Mesothelial cell of epicardium (in vitro differentiated cells): ENCODE data around the gene PUM1. TPM values are rescaled to one million over a fixed set of nuclear protein-coding genes. Genes with fewer than 3 reads are reported as not detected.
A peak's percentile ranks its signal among the peaks of the same experiment; 100 is the strongest.

ENCODE experiments used
- DNase-seq, 2 experiments: peaks; one replicate each; pipeline ENCODE4 v3.0.0; 2021; ENCODE audit warnings: low spot score in 2 of 2; ENCODE audit not compliant: unreplicated experiment in 2 of 2
- H3K27ac Mint-ChIP-seq: 2 replicates; pipeline ENCODE4 v1.8.0; 2021; ENCODE audit warnings: mixed read lengths
- H3K27me3 Mint-ChIP-seq: 2 replicates; pipeline ENCODE4 v1.8.0; 2021; ENCODE audit warnings: low read depth, mixed read lengths
- H3K36me3 Mint-ChIP-seq: 2 replicates; pipeline ENCODE4 v1.8.0; 2021; ENCODE audit warnings: mixed read lengths
- H3K4me1 Mint-ChIP-seq: 2 replicates; pipeline ENCODE4 v1.8.0; 2021; ENCODE audit warnings: mixed read lengths
- H3K4me3 Mint-ChIP-seq: 2 replicates; pipeline ENCODE4 v1.8.0; 2021; ENCODE audit warnings: mild to moderate bottlenecking, moderate library complexity, mixed read lengths
- H3K9me3 Mint-ChIP-seq: 2 replicates; pipeline ENCODE4 v1.8.0; 2021; ENCODE audit warnings: mixed read lengths
- CTCF ChIP-seq: fragments of 200-600 bp; sonication (generic); IDR thresholded peaks from one replicate; pipeline ENCODE4 v1.5.0; 2021; ENCODE audit warnings: antibody characterized with exemption; ENCODE audit not compliant: unreplicated experiment
- total RNA-seq: library from RNA; stranded (reverse); gene quantifications from 3 replicates; pipeline ENCODE4 v1.2.1, GENCODE V29; 2021

PUM1 gene
- total RNA-seq, 1 donor from 2014 or later: 250 TPM

DNA sequence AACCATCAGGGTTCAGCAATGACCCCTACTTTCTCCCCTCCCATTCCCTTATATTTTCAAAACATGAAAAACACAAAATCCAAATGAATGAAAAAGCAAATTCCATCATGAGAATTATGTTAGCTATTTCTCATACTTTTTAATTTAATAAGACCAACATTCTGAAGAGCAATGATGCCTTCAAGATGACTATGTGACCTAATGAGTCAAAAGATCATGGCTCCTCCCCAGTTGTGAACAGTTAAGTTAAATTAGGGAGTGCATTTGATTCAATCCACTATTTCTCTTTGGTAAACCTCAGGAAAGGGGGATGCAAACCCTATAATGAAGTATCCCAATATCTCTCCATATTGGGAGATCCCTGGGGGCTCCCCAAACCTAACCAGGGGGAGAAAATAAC, 36.5 kb downstream of the PUM1 start:
- H3K9me3 Mint-ChIP-seq: no peaks in the 10 kb centered on the region
- H3K4me3 Mint-ChIP-seq: no peak overlapping the region
- DNase-seq: no peak
- peaks cover 47% of the 10 kb centered on the region for H3K4me1 Mint-ChIP-seq
- H3K27me3 Mint-ChIP-seq: no peaks in the 10 kb centered on the region
- H3K27ac Mint-ChIP-seq: no peak overlapping the region
- peaks cover 12% of the 10 kb centered on the region for H3K36me3 Mint-ChIP-seq
- no peak for TF ChIP-seq CTCF

DNA sequence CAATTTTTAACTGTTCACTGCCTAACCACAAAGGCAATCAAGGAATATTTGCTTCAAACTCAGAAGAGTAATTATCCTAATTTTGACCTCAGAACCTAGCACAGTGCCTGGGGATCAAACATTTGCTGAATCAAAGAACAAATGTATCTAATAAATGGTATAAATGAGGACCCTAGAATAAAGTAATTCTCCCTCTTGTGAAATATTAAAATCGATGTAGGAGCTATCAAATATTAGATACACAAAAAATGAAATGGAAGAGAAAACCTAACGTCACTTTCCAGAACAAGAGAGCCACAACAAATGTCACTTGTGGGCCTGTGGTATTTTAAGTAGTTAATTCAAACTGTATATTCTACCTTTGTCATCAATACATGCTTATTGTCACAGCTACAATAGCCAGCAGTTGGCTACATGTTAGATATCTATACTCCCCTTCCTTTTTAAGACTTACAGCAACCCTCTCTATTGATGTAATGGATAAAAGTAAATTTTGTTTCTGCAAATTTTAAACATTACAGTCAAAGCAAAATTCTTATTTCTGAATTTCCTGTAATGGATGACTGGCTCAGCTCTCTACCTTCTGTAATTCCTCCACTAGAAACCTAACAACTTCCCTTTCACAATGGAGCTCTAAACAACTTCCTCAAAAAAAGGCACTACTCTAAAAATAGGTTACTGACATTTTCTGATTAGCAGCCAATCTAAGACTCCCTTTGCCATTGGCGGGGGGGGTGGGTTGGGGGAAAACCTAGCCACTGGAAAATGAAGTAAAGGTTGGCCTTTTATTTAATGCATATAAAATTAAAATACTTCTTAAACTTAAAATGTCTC, 37.6 kb downstream of the PUM1 start:
- Mint-ChIP-seq H3K4me1 (peaks cover 46% of the 10 kb centered on the region), H3K27ac (peak overlapping the region; percentile 15), H3K4me3 (no peak overlapping the region), H3K9me3 (no peaks in the 10 kb centered on the region), H3K27me3 (no peaks in the 10 kb centered on the region), H3K36me3 (peaks cover 9% of the 10 kb centered on the region)
- no peak for TF ChIP-seq CTCF
- DNase-seq: no peak

DNA sequence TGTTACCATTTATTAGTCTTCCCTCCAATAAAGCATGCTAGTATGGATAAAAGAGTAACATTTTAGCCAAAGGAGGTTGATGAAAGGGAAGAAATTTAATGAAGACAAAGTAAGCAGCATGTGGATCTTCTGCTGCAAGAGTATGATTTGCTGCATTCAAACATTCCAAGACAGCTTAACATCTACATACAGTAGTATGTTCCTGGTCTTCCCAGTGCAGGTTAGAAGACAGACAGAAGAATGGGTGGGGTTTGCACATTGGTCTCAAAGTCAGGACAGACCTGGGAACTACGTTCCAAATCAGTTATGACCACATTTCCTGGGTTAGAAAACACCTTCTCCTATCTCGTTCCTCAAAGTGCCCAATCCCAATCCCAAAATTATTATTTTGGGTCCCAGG, 43.3 kb downstream of the PUM1 start:
- peaks cover 62% of the 10 kb centered on the region for H3K4me1 Mint-ChIP-seq

DNA sequence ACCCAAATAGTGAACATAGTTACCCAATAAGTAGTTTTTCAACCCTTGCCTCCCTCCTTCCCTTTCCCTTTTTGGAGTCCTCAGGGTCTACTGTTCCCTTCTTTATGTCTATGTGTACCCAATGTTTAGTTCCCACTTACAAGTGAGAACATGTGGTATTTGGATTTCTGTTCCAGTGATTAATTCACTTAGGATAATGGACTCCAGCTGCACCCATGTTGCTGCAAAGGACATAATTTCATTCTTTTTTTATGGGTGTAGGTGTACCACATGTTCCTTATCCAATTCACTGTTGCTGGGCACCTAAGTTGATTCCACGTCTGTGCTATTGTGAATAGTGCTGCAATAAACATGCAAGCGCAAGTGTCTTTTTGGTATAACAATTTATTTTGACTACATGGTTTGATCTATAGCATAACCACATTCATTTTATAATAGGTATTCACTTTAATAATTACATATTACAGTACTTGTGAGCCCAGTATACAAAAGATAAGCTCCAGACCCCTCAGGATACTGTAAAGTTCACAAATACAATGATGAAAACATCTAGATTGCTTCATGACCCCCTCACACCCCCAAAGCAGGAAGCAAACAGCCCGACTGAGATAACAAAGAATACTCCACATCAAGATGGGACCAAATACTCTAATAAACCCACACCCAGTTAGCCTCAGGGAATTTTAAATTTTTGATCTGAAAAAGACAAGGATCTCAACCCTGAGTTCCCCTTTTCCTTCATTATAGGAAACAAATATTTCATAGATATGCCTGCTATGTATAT, 45.3 kb downstream of the PUM1 start:
- Mint-ChIP-seq H3K27ac (peak overlapping the region; percentile 74), H3K4me1 (peaks cover 67% of the 10 kb centered on the region)

More for the DNA sequence above, 43.3 kb downstream of the PUM1 start:
- Mint-ChIP-seq H3K9me3 (no peaks in the 10 kb centered on the region), H3K27ac (peak overlapping the region; percentile 31), H3K4me3 (no peak overlapping the region), H3K27me3 (no peaks in the 10 kb centered on the region), H3K36me3 (peaks cover 13% of the 10 kb centered on the region)
- TF ChIP-seq CTCF: no peak
- no peak for DNase-seq

DNA sequence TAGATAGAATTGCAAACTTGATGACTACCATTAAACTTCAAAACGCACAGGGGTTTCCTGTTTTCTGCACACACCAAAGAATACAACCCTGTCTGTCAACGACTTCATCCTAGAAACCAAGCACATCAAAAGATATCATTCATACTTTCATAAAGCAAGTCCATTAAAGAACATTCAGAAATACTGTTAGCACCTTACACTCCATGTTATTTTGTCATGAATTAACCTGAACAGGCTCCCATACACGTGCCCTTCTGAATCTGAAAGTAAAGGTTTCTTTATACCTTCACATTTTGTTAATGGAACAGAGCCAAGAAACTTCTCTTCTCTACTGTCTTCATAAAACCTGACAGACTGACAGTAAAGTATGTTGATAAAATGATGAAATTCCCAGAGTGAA, 46.1 kb downstream of the PUM1 start:
- no peaks in the 10 kb centered on the region for H3K27me3 Mint-ChIP-seq
- H3K9me3 Mint-ChIP-seq: no peaks in the 10 kb centered on the region
- no peak for TF ChIP-seq CTCF
- no peak overlapping the region for H3K4me3 Mint-ChIP-seq
- H3K27ac Mint-ChIP-seq: peak overlapping the region; percentile 74
- peaks cover 11% of the 10 kb centered on the region for H3K36me3 Mint-ChIP-seq
- DNase-seq: no peak
- peaks cover 59% of the 10 kb centered on the region for H3K4me1 Mint-ChIP-seq

More for the DNA sequence above, 45.3 kb downstream of the PUM1 start:
- Mint-ChIP-seq H3K36me3 (peaks cover 11% of the 10 kb centered on the region), H3K4me3 (no peak overlapping the region), H3K9me3 (no peaks in the 10 kb centered on the region), H3K27me3 (no peaks in the 10 kb centered on the region)
- TF ChIP-seq CTCF: no peak
- no peak for DNase-seq
